GM19240 (cell line): ENCODE data around the gene PYROXD2.

Experiments used
- DNase-seq: peaks from one replicate; pipeline ENCODE4 v3.0.0; 2011; ENCODE audit warnings: low spot score; ENCODE audit not compliant: insufficient read length

Gene PYROXD2

GRCh38 chr10:98337484-98337883 is 77.5 kb downstream of the PYROXD2 start:
- DNase-seq: no peak
